Measurements from ENCODE around the gene RAB8B.

RAB8B gene

DNA sequence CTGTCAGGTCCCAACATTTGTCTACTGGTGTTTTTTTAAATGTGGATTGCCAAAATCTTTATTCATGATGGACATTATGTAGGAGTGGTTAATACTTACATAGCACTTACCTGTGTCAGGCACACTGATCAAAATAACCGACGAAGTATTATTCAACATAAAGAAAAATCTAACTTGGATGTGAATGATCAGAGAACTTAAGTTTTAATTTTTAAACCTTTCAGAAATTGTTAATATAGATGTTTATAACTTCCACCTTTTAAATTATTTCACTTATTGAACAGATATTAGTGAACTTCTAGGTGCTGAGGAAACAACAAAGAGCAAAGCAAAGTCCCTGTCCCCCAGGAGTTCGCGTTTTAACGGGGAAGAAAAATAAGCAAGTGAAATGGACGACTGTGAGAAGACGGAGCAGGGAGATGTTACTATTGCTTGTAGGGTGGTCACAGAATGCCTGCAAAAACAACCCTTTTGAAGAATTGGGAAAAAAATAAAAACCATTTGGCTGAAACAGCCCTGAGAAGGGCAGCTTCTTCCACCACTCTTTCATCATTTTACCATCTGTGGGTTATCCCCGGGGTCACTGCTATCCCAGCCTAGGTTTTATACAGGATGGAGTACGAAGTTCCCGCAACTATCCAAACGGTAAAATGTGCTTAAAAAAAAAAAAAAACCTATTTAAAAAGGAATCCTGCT is 87.1 kb downstream of the RAB8B start:
- Histone ChIP-seq H3K36me3 (no peaks in the 10 kb centered on the region), H3K27ac (peak overlapping the region; percentile 66), H3K4me3 (ENCODE audit: low read depth, low read length) (peak overlapping the region; percentile 94), H3K27me3 (ENCODE audit: insufficient read depth, low read depth, severe bottlenecking) (no peaks in the 10 kb centered on the region), H3K9me3 (ENCODE audit: severe bottlenecking) (no peaks in the 10 kb centered on the region)
- no peak for TF ChIP-seq CTCF (IDR thresholded peaks at IDR 0.05; ENCODE audit: low read depth, low read length)
- no peak for DNase-seq

DNA sequence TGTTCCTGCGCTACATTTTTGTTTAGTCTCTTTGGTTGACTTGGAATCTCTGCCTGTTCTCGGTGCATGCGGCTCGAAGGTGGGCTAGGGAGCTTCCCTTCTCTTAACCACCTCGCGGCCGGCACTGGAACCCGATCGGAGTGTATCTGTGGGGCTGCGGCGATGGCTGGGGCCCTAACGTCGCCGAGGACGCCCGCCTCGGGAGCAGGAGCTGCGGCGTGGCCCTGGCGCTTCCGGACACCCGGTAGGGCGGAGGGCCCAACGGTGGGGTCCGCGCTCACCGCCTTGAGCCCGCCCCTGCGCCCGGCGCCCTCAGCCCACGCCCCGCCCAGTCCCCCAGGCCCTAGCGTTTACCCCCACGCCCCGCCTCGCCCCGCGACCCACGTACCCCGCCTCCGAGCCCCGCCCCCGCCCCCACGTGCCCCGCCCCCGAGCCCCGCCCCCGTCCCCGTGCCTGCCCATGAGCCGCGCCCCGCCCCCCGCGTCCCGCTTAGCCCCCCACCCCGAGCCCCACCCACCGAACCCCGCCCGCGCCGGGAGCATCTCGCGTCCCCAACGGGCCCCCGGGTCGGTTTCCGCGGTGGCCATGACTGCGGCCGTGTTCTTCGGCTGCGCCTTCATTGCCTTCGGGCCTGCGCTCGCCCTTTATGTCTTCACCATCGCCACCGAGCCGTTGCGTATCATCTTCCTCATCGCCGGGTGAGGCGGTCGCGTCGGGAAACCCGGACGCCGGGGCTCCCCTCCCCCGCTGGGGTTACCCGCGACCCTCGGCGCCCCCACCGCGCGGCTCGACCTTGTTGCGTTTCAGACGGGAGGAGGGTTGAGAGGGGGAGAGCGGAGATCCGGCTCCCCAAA is 87.9 kb downstream of the RAB8B start, which contains the start of gene APH1B:
Gene APH1B (plus strand): TSS at position 568 of the 855 bp plus-strand sequence. CDS start 19 bp downstream, at position 587.
- peak; percentile 83 for DNase-seq
- Histone ChIP-seq H3K27ac (peak within 1 kb of the TSS; percentile 66), H3K4me3 (ENCODE audit: low read depth, low read length) (peak within 1 kb of the TSS; percentile 94), H3K36me3 (no peaks in the 10 kb centered on the region), H3K27me3 (ENCODE audit: insufficient read depth, low read depth, severe bottlenecking) (no peaks in the 10 kb centered on the region), H3K9me3 (ENCODE audit: severe bottlenecking) (no peaks in the 10 kb centered on the region)
- no peak for TF ChIP-seq CTCF (IDR thresholded peaks at IDR 0.05; ENCODE audit: low read depth, low read length)

DNA sequence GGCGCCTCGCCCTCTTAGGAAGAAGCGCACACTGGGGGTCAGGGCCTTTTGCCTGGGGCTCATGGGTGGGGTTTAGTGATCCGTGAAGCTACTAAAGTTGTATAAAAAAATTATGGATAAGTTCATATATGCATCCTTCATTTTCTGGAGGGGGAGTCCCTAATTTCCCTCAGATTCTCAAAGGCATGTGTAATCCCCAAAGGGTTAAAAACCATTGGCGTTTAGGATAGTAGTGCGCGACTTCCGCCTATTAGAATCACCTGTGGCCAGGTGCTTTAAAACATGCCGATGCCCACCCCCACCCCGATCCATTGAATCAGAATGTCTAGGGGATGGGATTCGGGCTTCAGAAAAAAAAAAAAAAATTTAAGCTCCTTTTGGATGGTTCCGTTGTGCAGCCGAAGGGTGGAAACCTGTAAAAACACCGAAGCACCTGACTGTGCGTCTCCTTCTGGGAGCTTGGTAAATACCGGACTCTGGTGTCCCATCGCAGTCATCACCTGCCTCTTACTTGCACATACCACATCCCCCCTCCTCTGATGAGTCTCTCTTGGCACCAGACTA is 88.6 kb downstream of the RAB8B start:
- TF ChIP-seq CTCF (IDR thresholded peaks at IDR 0.05; ENCODE audit: low read depth, low read length), result no peak
- Histone ChIP-seq H3K27ac (no peak overlapping the region), H3K9me3 (ENCODE audit: severe bottlenecking) (no peaks in the 10 kb centered on the region), H3K27me3 (ENCODE audit: insufficient read depth, low read depth, severe bottlenecking) (no peaks in the 10 kb centered on the region), H3K4me3 (ENCODE audit: low read depth, low read length) (peak overlapping the region; percentile 39), H3K36me3 (no peaks in the 10 kb centered on the region)
- DNase-seq, result no peak

DNA sequence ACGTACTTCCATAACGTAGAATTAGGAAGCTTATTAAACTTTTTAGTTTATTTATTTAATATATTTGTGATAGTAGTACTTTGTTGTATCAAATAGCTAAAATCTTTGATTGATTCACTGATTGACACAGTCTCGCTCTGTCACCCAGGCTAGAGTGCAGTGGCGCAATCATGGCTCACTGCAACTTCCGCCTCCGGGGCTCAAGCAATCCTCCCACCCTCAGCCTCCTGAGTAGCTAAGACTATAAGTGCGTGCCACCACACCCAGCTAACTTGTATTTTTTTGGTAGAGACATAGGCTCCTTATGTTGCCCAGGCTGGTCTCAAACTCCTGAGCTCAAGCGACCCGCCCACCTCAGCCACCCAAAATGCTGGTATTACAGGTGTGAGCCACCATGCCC is 93.7 kb downstream of the RAB8B start:
- no peak for TF ChIP-seq CTCF (IDR thresholded peaks at IDR 0.05; ENCODE audit: low read depth, low read length)
- no peak overlapping the region for H3K27ac ChIP-seq
- no peak for DNase-seq
- H3K4me3 ChIP-seq (ENCODE audit: low read depth, low read length), result no peak overlapping the region
- no peaks in the 10 kb centered on the region for H3K9me3 ChIP-seq (ENCODE audit: severe bottlenecking)
- H3K27me3 ChIP-seq (ENCODE audit: insufficient read depth, low read depth, severe bottlenecking), result no peaks in the 10 kb centered on the region
- no peaks in the 10 kb centered on the region for H3K36me3 ChIP-seq

DNA sequence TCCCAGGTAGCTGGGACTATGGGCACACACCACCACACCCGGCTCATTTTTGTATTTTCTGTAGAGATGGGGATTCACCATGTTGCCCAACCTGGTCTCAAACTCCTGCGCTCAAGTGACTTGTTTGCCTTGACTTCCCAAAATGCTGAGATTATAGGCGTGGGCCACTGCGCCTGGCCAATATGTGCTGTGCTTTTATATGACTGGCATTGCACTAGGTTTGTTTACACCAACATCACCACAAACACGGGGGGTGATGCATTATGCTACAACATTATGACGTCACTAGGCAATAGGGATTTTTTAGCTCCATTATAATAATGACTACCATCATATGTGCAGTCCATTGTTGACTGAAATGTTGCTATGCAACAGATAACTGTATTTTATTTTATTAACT is 94.9 kb downstream of the RAB8B start:
- Histone ChIP-seq H3K36me3 (no peaks in the 10 kb centered on the region), H3K27ac (no peak overlapping the region), H3K4me3 (ENCODE audit: low read depth, low read length) (no peak overlapping the region), H3K27me3 (ENCODE audit: insufficient read depth, low read depth, severe bottlenecking) (no peaks in the 10 kb centered on the region), H3K9me3 (ENCODE audit: severe bottlenecking) (no peaks in the 10 kb centered on the region)
- DNase-seq, result no peak
- TF ChIP-seq CTCF (IDR thresholded peaks at IDR 0.05; ENCODE audit: low read depth, low read length), result no peak

Data from WERI-Rb-1 (cell line).